Hematopoietic multipotent progenitor cell treated with erythropoietin and hydrocortisone succinate and interleukin-3 and kit ligand, for 8 days (in vitro differentiated cells): ENCODE results near the gene PABPC1L.

Source experiments
- DNase-seq: peaks from one replicate; pipeline ENCODE4 v3.0.0-alpha.2; 2015

Gene PABPC1L

DNA sequence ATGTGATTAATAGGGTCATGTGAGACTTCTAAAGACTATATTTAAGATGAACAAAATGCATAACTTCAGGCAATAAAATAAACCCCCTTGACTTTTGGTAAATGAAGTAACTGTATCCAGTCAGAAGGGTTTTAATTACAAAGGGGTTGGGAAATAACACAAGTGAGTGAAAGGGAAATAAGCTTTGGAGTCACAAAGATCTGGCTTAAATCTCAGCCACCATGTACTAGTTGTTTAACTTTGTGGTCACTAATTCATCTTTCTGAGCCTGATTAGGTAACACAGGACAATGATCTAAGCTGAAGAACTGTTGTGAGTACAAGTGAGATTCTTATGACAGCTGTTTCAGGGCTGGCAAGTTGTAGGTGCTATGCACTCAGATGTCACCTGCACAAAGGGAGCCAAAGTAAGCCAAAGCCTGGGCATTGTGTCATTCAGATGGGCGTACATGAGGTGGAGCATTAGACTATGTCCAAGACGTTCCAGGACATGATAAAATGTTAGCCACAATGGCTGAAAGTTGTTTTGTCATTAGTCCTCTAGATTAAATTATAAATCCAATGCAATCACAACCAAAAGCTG is 36.5 kb downstream of the PABPC1L start:
- DNase-seq, result no peak

DNA sequence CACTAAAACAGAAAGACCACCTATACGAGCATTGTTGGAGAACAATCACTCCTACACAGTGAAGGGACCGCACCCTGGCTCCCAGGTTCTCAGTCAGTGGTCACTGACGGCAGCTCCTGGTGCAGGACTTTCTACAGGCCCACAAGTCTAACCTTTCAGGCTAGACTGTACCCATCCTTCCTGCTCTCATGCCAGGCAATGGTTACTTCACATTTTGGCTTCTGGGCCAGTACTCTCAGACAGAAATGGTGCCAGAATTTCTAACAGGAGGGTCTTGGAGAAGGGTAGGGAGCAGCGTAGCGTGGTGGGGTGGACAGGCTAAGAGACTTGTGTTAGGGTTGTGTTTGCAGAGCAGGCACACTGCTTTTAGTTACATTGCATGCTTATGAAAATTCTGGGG is 38.2 kb downstream of the PABPC1L start:
- DNase-seq, result no peak

DNA sequence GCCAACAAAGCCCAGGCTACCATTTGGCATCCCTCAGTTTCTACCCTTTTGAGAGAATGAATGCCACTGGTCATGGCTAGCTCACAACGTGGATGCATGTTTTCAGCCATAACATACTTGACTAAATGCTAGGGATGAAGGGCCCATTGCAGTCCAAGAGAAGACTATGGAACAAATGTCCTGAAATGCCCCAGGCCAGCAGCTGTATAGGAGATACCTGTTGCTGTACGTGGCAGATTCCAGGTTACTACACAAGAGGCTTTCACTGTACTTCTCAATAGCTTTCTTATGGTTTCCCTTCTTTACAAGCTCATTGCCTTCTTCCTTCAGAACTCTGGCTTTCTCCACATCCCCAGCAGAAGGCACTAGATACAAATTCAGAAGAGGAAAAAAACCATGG is 38.7 kb downstream of the PABPC1L start:
- no peak for DNase-seq

DNA sequence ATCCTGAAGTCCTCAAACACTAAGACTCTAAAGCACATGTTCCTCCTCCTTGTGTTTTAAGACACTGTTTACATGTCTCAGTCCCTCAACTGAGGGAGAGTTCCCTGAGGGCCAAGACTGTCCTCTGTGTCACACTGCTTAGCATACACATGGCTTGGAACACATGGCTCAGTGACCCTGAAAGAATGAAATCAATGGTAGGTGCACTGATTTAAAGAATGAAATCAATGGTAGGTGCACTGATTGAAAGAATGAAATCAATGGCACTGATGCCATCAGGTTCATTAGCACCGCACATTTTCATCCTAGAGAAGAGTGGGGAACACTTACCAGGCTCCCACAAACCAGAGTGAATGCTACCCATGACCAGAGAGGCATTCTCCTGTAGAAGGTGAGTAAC is 40.5 kb downstream of the PABPC1L start:
- DNase-seq, result no peak

DNA sequence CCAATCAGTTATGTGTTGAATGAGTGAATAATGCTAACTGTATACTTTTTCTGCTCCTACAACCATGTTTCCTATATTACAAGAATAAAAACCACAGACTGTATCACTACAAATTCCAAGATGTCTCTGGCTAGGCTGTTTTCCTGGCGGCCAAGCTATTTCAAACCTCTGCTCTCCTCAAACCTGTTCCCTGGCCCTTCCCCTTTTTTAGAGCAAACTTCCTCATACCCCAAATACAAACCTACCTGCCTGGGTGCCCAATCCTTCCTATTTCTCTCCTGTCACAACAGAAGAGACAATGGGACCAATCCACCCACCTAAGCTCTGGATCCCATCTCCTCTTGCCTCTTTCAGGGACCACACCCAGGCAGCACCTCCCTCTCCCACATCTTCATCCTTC is 42.9 kb downstream of the PABPC1L start:
- DNase-seq, result no peak

DNA sequence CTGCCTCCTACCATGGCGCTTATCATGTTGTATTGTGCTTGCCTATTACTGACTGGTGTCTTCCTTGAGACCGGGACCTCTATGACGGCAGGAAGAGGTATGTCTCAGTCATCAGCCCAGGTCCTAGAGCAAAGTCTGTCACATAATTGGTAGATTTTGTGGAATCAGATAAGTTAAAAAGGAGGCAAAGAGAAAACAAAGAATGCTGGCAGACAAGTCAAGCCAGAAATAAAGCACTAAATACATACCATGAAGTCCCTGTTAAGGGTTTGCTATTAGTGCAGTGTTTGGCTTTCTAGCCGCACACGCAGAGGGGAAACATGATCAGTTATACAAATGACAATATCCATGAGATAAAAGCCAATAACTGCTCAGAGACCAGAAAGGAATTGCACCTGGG is 44.4 kb downstream of the PABPC1L start:
- no peak for DNase-seq

DNA sequence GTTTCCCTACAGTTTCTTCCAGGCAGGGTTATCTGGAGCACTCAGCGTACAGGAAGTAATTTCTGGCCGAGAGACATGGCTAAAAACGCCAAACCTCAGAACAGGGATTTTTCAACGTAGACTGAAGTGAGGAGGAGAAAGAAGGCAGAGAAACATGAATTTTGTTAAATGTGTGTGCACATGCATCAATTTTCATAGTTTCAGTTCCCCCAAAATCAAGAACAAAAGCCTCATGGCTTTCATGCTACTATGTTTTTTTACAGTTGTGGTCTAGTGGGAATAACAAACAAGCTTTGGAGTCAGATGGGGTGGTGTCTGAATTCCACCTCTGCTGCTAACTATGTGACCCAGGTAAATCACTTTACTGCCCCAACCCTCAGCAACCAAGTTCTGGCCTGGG is 45.4 kb downstream of the PABPC1L start:
- no peak for DNase-seq

DNA sequence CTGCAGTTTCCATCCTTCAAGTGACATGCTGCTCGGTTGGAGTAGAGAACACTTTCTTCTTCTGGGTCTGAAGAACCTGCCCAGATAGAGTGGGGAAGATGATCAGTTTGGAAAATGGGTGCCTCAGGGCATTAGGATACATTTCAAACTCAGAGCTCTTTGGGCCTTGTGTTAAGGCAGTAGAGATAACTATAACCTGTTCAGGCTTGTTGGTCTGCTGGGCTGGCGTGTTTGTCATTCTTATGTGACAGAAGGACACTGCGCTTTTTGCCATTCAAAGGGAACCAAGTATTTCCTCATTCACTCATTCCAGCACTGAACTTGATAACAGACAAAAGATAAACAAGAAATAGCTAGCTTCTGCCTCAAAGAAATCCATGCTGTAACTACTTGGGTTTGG is 46.5 kb downstream of the PABPC1L start:
- DNase-seq, result no peak

DNA sequence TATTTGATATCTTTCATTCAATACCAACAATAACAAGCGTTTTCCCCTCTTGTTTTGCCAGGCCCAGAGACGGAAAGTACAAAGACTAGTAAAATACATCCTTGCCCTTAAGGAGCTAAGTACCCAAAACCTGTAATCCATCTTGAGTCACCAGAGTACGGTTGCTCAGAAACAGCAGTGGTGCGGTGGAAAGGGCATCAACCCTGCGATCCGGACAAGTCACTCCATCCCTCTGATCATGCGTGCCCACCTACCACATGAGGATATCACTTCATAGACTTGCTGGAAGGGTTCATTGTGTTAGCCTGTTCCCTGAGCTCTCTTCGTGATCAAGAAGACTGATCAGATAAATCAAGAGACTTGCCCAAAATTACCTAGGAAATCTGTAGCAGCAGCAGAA is 48.4 kb downstream of the PABPC1L start:
- DNase-seq, result no peak

DNA sequence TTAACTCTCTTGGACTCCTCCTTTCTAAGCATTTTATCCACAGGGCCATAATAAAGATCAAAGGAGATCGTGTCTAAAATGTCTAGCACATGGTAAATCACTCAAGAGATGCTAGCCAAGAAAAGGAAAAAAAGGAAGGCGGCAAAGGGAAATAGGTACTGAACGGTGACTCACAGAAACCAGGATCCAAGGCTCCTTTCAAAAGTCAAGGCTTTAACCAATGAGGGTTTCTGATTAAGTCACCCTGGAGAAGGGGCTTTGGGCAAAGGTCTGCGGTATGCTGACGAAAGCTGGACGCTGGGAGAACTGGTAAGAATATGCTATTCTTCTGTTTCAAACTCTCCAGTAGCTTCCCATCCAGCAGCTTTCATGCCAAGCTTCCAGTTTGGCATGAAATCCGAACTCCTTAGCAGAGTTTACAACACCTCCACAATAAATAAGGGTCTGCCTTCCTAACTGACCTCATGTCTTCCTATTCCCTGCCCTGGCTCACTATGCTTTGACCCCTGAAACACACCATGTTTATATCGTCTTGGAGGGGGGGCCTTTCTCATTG is 49.3 kb downstream of the PABPC1L start:
- DNase-seq, result no peak

DNA sequence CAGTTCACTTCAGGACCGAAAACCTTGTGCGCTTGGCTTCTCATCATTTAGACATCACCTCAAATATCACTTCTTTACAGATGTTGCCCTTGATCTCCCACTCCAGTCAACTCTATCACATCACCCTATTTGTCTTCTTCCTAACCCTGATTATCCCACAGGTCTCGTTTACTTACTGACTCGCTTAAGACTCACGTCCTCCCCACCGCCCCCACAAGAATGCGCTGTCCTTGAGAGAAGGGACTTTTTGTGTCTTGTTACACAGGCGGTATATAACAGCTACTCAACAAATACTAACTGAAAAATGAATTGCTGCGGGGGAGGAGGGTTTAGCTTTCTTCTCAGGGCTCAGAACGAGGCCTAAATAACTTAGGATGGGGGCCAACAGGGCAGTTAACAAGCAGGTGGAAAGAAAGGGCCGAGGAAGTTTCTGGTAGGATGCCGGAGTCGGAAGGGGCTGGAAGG is 49.8 kb downstream of the PABPC1L start:
- peak; percentile 48 for DNase-seq

DNA sequence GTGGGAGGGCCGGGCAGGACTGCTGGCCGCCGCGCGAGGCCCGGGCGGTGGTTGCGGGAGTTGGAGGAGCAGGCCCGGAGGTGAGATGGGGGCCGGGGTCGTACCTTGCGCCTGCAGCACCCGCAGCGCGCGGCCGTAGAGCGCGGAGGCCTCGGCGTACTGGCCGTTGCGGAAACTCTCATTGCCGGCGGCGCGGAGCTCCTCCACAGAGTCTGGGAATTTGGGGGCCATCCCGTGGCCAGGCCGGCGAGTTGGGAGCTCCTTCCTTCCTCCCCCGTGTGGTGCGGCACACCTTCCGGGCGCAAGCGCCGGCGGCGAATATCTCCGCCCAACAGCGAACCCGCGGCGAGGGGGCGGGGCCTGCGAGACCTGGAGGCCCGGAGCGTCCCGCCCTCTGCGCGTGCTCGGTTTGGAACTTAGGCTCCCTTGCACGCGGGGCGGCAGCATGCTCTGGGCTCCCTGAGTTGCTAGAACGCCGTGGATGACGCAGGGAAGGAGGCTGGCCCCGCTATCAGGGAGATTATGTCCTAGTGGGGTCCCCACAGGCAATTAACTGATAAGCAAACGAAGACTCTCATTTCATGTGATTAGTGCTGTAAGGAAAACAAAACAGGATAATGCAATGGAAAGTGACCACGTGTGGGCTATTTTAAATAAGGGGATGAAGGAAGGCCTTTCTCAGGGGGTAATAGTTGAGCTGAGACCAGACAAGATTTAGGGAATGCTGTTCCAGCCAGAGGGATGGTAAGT is 50.4 kb downstream of the PABPC1L start, which contains the start of gene TOMM34:
Gene TOMM34, minus strand, starts transcription at position 295 of the 750 bp plus-strand sequence. Its CDS starts 64 bp downstream, at position 231.
- peak; percentile 95 for DNase-seq

DNA sequence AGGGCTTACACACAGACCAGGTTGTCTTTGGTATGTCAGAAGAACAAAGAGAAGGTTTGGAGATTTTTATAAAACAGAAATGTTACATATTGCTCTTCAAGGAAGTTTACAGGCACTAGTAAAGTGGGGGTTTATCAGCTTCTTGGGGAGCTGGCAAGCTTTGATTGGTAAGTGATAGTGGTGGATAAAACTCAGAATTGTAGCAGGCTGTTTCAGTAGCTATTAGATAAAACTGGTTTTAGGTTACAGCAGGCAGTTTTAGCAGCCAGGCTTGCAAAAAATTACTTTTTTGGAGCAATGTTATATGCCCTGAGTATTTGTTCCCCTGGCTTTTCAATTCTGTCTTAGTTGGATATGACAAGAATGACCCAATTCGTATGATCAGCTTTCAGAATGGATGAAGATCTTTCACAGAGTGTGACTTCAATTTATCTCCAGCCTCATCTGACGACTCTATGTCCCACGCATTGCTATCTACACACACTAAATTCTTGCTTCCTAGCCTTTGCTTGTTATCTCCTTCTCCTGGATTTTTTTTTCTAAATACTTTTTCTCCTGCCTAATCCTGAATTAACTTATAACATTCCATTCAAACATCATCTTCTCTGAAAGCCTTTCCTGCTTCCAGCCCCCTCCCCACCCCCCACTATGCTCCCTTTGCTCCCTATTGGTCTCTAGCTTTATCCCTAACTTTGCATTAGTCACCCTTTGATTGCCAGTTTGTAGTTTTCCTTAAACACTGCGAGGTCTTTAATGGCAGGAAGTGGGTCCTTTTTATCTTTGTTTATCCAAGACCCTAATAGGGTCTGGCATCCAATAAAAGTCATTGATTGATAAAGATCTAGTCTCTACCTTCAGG is 51.4 kb downstream of the PABPC1L start:
- DNase-seq, result peak; percentile 57

DNA sequence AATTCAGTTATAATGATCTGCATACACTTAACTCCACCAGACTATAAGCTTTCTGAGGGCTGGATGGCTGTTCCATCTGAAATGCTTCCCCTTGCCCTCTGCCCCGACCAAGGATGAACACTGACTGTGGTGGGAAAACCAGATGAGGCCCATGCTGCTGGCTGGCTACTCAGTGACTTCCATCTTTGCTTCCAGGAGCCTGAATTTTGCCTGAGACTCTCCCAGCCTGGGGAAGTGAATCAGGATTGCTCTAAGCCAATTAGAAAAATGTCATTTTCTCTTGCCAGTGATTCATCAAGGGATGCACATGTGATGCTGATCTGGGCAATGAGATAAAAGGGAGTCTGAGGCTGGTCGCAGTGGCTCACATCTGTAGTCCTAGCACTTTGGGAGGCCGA is 52.0 kb downstream of the PABPC1L start:
- peak; percentile 38 for DNase-seq

DNA sequence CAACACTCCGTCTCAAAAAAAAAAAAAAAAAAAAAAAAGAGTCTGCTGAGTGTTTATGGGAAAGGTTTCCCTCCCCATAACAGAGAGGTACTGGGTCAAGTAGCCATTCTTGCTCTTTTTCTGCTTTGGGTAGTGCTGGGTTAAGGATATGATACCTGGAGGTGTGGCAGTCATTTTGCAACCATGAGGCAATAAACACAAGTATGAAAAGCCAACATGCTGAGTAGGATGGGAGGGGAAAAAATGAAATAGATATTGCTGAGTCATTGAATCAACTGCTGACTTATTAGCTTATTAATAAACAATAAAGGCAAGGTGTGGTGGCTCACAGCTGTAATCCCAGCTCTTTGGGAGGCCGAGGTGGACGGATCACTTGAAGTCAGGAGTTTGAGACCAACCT is 52.6 kb downstream of the PABPC1L start:
- no peak for DNase-seq

DNA sequence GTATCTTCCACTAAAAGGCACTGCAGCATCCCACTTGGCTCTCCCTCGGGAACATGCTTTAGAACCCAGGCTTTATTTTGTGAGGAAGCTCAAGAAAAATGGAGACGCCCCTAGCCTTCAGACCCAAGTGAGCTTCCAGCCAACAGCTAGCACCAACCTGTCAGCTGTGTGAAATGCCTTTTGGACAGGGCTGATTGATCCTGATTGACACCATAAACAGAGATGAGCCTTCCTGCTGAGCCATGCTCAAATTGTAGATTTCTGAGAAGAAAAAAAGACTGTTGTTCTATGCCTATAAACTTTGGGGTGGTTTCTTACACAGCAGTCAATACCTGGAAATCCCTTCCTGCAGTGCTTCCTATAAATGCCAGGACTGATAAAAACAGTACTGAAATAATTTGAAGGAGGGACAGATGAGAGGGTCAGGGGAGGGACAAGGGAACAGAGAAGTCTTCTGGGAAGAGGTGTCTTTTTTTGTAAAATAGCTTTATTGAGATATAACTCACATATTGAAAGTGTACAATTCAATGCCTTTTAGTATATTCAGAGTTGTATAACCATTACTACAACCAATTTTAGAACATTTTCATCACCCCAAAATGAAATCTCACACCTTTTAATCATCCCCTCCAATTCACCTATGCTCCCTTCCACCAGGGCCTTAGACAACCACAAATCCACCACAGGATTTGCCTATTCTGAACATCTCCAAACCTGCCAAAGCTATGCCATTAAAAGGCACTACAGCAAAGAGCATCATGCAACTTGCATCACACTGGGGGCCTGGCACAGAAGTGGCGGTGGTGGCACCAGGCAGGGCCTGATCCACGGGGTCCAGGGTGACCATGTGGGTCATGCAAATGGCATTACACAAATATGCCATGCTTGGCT is 53.7 kb downstream of the PABPC1L start:
- DNase-seq, result peak; percentile 39

DNA sequence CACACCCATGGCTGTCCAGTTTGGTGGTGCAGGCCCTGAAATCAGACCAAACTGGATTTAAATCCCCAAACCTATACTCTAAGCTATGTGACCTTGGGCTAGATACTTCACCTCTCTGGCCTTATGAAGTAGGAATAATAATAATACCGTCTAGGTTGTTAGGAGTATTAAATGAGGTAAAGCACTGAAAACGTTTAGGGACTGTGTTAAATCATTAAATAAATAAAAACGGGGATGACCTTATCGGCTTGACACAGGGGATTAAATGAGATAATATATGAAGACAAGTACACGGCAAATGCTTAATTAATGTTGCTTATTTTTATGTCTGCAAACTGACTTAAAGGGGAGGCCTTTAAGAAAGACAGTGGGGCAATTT is 55.8 kb downstream of the PABPC1L start:
- no peak for DNase-seq

DNA sequence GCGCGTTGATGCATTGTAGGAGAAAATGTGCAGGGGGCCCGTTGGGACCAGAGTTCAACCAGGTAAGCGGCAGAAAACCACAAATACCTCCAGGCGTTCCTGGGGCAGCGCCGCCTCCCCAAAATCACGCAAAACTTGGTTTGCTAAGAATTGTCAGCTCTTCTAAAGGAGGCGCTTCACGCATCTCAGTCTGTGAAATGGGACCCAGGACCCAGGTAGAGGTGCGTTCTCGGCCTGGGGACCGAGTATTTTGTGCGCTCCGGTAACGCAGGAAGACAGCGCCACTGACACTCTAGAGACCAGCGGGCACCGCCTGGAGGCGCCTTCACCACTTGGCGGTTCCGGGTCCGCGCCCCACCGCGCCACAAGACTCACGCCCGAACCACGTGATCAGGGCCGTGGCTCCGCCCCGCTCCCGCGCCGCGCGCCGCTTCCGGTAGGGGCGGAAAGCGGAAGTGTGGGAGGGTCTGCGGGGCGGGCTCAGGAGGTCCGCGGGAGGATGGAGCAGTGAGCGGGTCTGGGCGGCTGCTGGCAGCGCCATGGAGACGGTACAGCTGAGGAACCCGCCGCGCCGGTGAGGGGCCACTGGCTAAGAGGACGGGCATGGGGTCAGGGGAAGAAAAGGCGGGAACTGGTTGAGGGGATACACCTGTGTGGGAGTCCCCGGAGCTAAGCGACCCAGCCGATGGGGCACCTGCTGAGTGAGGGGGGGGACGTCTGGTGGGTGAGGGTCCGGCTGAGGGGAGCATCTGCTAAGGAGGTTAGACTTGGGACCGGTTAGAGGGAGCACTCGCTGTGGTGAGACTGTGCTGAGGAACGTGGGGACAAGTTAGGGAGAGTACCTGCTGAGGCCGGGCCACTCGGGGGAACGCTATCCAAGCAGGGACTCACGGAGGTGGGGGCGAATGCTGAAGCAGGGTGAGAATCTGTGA is 56.4 kb downstream of the PABPC1L start, which contains the start of gene STK4:
Gene STK4, plus strand, starts transcription at position 483 of the 932 bp plus-strand sequence. Its CDS starts 57 bp downstream, at position 540.
- peak; percentile 94 for DNase-seq

DNA sequence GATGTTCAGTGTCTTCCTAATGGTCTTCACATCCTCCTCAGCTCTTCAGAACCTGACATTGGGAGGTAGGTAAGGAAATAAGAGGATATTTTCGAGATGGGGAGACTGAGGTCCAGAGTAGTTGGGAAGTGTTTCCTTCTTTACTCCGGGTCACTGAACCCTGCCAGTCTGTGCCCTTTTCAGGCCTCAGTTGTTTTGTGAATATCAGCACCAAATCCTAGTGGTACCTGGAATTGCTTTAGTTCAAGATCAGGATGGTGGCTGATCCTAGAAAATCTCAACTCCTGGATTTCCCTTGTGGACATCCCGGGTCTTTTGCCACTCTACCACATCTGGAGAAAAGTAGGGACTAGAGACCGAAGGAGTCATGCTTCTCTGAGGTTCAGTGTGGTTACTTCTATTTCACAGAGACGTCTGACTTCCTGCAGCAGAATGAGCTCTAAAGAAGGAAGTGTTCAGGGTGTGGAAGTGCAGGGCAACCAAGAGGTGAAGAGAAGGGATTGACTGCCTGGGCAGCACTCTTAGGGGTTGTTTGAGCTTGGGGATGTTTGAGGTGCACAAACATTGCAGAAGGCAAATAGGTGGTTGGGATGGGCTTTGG is 57.4 kb downstream of the PABPC1L start:
- DNase-seq, result peak; percentile 33

DNA sequence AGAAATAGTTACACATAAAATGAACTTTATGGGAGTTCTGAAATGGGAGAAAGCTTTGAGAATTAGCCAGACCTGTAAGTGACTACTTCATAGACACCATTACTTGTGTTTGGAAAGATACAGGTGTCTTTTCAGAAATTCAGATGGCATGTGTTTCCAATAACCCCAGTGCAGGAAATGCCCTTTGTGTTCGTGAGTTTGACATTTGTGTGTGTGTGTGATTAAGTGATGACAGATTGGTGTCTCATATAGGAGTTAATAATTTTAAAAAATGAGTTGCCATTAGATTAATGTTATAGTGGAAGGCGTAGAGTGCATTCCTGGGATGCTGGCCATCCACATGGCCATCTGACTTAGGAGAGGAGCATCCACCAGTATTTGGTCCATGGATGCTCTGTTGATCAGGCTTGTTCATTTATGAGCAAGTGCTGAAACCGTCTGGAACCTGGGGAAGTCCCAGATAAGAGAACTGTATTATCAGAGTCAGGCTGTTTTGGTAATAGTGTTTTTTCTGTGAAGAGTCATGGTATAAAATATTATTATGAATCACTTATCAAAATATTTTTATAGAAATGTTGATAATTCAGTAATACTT is 59.5 kb downstream of the PABPC1L start:
- peak; percentile 49 for DNase-seq
